HG02885 (cell line): ENCODE measurements around the gene LRRTM2.

Experiments used
- ATAC-seq: cut with Tn5 transposase; IDR thresholded peaks from one replicate; pipeline ENCODE4 v1.9.1; 2021; ENCODE audit warnings: mild to moderate bottlenecking; ENCODE audit not compliant: unreplicated experiment, poor library complexity

LRRTM2 gene

GRCh38 chr5:138884094-138884493, 9.0 kb upstream of the LRRTM2 start:
- no peak for ATAC-seq

DNA sequence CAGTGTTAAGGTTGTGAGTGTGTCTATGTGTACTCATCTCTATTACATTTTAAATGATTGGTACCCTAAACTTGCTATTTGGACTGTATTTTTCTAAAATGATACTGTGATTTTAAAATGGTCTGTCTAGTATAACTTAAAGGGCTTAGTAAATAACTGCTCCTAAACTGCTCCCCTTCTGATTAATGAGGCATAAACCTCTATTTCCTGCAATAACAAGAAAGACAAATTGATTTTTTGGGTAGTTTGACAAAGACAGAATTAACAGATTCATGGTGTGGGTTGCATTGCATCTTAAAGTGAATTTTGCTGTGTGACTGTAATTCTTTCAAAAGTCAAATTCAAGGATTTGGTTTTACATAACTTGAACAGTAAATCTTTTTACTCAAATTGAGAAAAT, 8.1 kb upstream of the LRRTM2 start:
- no peak for ATAC-seq

GRCh38 chr5:138878437-138879235, 3.5 kb upstream of the LRRTM2 start:
- no peak for ATAC-seq

DNA sequence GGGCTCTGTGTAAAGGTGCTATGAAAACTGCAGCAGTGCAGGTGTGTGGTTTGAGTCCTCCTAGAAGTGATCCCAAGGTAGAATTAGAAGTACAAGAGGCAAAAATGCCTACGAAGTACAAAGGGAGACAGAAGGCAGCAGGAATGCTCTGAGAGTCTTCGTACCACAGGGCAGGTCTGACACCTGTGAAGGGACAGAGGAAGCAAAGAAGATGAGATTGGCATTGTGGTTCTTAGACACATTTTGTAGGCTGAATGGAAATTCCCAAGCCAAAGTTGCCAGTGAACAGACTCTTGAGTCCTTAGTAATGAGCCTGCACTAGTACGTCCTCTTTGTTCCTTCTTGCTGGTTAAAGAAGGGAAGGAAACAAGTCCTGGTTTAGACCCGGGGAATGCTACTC, 1.7 kb upstream of the LRRTM2 start:
- no peak for ATAC-seq

DNA sequence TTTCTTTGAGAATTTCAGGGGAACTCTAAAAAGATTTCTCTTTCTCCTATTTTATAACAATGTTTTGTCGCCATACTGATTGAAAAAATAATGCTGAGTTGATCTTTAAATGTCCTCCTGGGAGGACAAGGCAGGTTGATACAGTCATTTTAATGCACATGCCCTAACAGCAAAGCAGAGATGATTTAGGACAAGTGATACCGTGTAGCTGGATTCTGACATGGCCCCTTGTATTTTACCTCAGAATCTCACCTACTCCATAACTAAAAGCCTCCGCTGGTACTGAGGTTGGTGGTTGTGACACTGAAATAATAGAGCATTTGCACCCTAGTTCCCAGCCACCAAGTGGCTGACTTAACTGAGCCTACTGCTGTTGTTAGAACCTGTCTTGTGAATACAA, 811 bp upstream of the LRRTM2 start:
- ATAC-seq, result no peak

DNA sequence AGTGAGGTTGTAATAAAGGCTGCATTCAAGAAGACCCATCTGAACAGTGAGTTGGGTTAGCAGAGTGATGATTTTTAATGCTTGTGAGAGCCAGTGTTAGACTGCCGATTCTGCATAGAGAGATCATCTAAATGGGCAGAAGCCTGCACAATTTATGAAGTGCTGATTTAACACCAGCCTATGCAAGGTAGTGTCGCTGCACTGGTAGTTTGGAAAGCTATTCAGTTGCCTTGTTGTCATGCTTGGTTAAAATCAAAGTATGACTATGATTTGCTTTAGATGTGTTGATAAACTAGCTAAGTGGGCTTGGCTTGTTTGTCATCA, 379 bp upstream of the LRRTM2 start:
- no peak for ATAC-seq

- ATAC-seq, result no peak
These were observed 894 bp downstream of the LRRTM2 start for GRCh38 chr5:138874241-138874640.

GRCh38 chr5:138873466-138874221, 1.5 kb downstream of the LRRTM2 start:
- ATAC-seq, result no peak

DNA sequence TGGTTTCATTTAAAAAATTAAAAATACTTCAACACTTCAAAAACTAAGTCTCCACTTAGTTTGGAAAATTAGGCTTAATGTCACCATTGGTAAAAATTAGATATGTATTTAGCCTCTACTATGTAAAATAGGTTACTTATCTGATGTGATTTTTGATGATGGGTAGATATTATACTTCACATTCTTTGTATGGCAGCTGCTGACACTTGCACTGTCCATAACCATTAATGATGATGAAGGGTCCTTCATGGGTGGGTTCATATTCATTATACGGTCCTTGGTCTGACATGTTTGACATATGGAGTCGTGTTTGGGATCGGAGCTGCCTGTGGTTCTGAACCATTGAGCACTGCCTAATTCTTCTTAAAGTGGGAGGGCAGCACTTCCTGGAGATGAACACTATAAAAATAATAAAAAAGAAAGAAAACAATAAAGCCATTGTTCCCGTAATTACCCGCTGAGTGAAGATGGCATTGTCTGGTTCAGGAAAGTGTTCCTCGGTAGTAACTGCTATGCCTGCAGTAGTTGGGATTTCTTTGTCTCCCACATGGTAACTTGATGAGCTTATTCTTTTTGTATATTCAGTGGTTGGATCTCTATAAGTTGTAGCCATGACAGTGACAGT, 2.2 kb downstream of the LRRTM2 start:
- no peak for ATAC-seq

GRCh38 chr5:138870611-138871010, 4.5 kb downstream of the LRRTM2 start:
- ATAC-seq, result no peak

DNA sequence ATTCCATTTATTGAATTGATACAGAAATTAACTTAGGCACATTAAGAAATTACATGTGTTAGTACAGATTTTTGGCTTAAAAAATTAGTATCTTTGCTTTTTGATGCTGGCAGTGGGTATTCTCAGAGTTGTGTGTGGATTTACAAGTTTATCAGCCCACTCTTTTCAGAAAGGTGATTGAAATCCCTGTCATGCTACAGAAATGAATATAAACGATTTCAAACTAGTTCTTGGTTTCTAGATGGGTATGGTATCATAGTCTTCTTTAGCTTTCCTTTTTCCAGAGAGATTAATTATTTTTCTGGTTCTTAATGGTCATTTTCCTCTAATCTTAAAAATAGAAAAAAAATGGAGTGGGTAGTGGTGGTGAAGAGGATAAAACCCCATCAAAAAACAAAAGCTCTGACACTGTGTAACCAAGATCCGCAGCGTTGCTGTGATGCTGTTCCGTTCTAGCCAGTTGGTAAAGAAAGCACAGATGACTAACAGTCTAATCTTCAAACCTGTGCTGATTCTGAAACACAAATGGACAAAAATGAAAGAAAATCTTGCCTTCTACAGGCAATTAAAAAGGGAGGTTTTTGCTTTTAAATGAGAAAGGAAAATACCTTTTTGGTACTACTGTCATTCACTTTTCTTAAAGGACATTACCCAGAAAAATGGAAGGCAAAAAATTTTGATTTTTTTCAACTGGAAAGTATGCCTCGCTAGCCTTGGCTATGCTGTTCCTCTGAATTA, 5.2 kb downstream of the LRRTM2 start:
- ATAC-seq, result no peak

- no peak for ATAC-seq
These were observed 6.1 kb downstream of the LRRTM2 start for GRCh38 chr5:138869038-138869437.

DNA sequence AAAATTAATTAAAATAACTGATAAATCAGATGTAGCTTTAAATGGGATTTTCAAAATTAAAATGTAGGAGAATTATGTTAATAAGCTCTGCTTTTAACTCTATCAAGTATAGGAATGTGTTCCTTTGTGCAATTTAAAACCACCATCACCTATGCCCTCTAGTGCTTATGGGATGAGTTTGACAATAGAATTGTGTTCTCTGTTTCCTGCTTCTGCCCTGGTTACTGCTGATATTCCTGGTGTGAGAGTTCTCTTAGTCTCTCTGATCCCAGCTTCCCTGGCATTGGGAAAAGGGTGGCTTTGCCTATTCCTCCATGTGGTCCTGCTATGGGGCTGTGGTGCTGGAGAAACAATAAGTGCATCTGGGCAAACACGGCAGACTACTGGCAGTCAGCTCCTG, 8.1 kb downstream of the LRRTM2 start:
- no peak for ATAC-seq

DNA sequence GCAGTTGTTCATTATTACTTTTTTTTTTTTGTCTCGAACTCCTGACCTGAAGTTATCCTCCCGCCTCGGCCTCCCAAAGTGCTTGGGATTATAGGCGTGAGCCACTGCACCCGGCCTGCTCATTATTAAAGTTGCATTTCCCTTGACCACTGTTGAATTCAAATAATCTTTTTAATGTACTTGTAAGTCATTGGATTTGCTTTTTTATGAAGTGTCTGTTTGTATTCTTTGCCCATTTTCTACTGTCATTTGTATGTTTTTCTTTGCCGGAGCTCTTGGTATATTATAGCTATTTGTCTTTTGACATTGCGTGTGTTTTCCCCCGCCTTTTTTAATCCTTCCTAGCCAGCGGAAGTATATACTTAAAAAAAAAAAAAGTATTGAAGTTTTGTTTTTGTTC, 22.0 kb downstream of the LRRTM2 start:
- ATAC-seq, result no peak

DNA sequence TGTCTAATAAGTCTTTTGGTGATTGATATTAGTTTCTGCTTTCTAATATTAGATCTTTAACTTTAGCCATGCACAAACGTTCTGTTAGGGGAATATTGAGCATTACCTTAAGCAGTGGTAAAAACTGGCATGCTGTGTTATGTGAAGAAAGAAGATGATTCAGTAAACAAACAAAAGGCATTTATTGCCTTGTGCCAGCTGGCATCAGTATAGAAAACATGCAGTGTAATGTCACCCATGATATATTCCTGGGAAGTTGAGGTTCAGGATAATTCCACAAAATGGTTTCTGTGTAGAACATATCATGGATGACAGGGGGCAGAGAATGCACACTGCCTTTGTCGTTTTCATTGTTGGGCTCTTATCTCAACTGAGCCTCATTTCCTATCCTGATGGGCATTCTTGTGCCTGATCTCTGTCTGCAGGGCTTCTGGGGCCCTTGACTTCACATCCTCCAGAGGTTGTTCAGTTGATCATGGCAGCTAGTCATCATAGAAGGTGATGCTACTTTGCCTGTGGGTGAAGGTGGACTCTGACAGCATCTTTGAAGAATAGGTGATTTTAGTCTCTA, 24.2 kb downstream of the LRRTM2 start:
- ATAC-seq, result no peak

DNA sequence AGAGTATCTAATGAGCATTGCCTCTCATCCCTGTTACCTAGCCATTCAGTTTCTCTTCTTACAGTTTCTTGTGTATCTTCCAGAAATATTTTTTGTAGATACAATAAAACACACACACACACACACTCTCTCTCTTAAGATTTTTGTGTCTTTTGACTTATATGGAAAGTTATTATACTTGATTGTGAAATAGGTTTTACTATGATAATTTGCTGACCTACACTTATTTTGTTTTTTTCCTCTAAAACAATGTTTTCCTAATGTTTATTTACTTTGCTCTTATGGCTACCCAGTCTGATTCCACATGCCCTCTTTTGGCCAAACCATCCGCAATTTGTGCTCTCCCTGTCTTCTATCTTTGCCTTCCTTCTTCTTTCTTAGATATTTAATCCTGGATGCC, 25.3 kb downstream of the LRRTM2 start:
- ATAC-seq, result no peak

DNA sequence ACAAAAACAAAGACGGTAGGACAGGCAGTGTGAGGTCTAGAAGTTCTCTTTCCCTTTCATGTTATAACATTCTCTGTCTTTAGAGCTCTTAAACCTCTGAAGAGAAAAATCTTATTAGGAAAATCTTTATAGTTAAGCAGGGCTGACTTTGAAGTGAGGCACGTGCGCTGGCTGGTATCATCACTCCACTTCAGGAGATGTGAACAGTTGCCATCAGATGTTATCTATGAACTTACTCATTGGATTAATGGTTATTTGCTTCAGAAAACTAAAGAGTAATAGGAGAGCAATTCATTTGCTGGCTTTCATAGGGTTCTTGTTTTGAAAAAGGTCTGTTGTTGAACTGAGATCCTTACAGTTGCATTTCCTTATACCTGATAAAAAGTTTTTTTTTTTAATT, 25.7 kb downstream of the LRRTM2 start:
- ATAC-seq, result no peak

- no peak for ATAC-seq
These were observed 30.2 kb downstream of the LRRTM2 start for GRCh38 chr5:138844812-138845513.

DNA sequence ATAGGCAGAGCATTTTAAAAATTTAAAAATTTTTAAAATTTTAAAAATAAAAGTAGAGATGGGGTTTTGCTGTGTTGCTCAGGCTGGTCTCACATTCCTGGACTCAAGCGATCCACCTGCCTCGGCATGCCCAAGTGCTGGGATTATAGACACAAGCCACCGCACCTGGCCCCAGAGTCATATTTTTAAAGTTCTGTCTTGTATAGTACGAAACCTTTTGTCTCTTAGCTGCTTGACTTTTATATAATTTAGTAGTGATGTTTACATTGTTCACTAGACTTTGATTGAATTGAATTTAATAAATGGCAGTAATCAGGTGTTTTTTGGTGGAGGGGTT, 31.0 kb downstream of the LRRTM2 start:
- ATAC-seq, result no peak
